IPS-NIHi11 (cell line): ENCODE results near the gene ANKRD66.

Experiments
- DNase-seq: peaks from one replicate; pipeline ENCODE4 v3.0.0; 2012; ENCODE audit warnings: mixed read lengths, low spot score

ANKRD66 gene

DNA sequence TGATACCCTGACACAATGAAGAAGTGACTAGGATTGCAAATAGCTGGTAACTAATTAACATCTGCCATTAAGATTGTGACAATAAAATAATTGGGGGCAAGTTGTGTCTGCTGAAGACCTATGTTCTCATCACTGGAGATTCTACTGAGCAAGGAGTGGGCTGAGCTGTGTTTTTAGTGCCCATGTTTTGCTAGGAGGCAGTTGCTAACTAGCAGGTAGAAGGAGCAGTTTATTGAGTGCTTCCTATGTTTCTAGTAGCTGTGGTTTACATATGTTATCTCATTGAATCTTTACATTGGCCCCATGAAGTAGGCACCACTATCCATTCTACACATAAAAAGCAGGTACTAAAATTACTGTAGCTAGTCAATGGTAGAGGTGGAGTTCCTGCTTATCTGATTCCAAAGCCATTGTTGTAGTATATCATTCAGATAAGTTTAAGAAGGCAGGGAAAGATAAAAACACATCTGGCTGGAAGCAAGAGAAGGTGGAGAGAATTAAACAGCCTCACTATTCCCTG lies 43.7 kb downstream of the ANKRD66 start:
- DNase-seq: no peak

DNA sequence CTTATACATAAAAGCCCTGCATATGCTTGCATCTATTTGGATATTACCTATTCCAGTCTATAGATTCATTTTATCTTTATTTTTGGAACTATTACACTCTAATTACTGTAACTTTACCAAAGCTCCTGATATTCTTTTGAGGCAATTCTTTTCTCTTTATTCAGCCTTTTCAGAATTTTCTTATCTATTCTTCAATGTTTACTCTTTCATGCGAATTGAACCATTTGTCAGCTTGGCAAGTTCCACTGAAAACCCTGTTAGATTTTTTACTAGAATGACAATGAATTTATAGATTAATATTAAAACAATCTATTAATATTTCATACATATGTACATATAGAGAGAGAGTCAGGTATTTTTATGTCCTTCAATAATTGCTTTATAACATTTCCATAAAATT lies 45.9 kb downstream of the ANKRD66 start:
- DNase-seq: no peak

DNA sequence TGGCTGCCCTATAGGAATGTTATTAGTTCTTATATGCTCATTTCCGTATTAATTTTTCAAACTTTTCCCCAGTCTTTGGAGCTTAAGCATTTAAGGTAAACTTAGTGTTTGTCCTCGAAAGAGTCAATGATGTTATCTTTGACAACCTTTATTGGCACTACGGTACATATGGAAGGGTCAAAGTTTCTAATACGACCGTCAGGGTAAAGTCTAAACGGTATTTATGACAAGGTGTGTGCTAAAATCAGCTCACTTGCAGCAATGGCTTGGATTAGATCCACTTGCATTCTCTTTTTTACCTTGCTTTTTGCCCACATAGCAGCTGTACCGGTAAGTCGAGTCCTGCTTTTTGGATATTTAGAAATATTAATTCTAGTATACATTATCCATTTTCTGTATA lies 46.4 kb downstream of the ANKRD66 start, which contains the start of gene MEP1A:
MEP1A (plus strand) TSS at position 252 of the 400 bp plus-strand sequence; CDS start at position 262, 10 bp downstream.
- no peak for DNase-seq

DNA sequence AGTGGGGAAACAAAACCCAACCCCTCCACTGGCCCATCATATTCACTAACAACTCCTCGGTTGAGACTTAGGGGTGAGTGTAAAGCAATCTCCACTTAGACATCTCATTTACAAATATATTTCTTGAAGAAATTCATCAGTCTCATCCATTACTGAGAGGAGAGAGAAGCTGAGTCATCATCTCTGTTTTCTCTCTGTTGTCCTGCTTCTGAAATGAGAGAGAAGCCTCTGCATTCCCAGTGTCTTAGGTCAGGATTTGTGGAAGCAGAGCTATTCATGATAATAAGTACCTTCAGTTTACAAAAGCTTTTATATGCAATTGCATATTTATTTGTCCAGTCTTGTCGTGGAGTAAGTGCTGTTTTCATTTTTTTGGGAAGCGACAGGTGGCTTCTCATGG lies 47.3 kb downstream of the ANKRD66 start:
- no peak for DNase-seq

DNA sequence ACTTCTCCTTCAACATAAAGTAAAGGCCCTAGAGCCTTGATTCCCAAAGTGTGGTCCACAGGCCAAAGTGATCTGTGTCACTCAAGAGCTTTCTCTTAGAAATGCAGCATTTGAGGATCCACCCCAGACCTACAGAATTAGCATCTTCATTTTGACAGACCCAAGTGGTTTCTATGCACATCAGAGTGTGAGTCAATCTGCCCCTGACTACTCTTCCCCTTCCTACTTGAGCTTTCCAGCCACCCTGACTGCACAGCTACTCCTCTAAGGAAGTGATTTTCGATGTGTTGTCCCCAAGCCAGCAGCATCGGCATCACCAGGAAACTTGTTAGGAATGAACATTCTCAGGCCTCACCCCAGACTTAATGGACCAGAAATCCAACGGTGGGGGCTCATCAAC lies 49.1 kb downstream of the ANKRD66 start:
- DNase-seq: no peak

DNA sequence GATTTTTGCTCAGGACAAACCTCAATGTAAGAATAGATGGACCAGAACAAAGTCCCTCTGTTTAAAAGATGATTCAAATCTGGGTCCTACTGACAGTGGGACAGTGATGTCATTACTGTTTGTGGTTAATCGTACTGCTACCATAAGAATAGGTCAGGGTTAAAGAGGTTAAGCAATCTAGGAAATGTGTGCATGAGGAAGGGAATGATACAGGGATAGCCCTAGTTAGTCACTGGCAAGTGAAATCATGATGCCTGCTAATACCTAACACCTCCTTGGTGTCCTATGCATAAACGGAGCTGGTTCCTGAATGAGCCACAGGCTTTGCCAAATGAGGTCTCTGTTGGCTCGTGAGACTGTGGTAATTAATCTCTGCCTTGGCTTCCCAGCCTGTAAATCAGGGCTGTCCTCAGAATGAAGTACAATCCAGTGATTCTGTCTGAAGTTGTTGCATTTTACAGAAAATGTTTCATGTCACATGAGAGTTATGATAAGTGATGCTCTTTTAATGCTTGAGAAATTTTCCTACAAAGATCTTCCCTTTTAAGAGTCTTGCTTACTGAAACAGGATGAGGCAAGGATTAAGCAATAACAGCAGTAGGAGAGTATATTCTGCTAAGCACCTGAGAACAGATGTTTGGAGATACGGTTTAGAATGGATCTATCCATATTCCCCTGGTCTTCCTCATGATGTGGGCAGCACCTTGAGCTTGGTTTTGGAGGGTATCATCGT lies 50.3 kb downstream of the ANKRD66 start:
- no peak for DNase-seq

DNA sequence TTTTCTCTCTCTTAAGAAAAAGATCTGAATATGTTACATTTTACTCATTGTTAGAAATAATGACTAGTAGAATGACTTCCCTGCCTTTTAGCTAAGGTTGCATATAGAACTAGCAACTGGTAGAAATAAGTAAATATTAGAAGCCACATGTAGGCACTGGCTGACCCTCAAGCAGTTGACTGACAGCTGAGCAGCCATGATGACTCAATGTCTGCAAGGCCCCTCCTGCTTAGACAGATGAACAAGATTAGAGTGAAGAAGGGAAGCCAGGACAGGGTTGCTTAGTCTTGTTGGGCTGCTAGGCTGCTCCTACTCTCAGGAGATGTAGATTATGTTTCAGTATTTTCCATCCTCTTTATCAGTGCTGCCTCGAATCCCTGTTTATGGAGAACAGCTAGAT lies 52.9 kb downstream of the ANKRD66 start:
- no peak for DNase-seq

DNA sequence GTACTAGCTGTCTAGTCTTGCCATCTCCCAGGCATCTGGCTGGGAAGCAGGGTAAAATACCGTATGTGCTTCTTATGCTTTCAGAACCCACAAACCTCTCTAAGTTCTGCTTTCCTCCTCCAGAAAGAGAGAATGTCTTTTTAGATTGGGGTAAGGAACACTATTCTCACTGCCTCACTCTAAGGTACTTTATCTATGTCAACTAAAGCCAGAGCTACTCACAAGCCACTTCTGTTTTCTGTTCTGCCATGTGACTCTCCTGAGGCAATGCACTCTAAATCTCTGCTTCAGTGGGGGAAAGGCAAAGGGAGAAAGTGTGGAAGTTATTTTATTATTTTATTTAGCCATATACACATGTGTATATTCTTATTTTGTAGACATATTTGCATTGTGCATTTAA lies 62.1 kb downstream of the ANKRD66 start:
- DNase-seq: no peak
